Measurements from ENCODE around the gene PXDN. TPM values are rescaled to one million over a fixed set of nuclear protein-coding genes. Genes with fewer than 3 reads are reported as not detected.
"Not testable (repeated sequence)": the region's sequence is repeated elsewhere in the genome, so short reads cannot be mapped to it uniquely, and the experiment has no call there.

The PXDN gene
- total RNA-seq, 6 experiments from 2014 or later, result 283 to 403 (median 323) TPM

GRCh38 chr2:1682181-1682440, 62.2 kb downstream of the PXDN start:
- no peak overlapping the region for H3K27ac Mint-ChIP-seq

GRCh38 chr2:1681323-1682180, 62.8 kb downstream of the PXDN start:
- peaks cover 3% of the 10 kb centered on the region; the same call in 1 of the 2 replicates for H3K27me3 Mint-ChIP-seq (ENCODE audit: insufficient read depth)
- peak overlapping the region; percentile 21; the same call in 1 of the 2 replicates for H3K27ac Mint-ChIP-seq
- no peaks in the 10 kb centered on the region for H3K9me3 Mint-ChIP-seq
- no peak for DNase-seq
- no peak for TF ChIP-seq CTCF (IDR thresholded peaks at IDR 0.05)
- peaks cover 24% of the 10 kb centered on the region for H3K36me3 Mint-ChIP-seq (ENCODE audit: low read depth)
- peaks cover 29% of the 10 kb centered on the region for H3K4me1 Mint-ChIP-seq (ENCODE audit: low read depth)
- no peak overlapping the region for H3K4me3 Mint-ChIP-seq

More at GRCh38 chr2:1682181-1682440, 62.2 kb downstream of the PXDN start:
- DNase-seq, result no peak
- Mint-ChIP-seq H3K4me1 (ENCODE audit: low read depth) (peaks cover 35% of the 10 kb centered on the region), H3K36me3 (ENCODE audit: low read depth) (peaks cover 30% of the 10 kb centered on the region), H3K27me3 (ENCODE audit: insufficient read depth) (peaks cover 3% of the 10 kb centered on the region; the same call in 1 of the 2 replicates), H3K4me3 (no peak overlapping the region), H3K9me3 (no peaks in the 10 kb centered on the region)
- no peak for TF ChIP-seq CTCF (IDR thresholded peaks at IDR 0.05)

GRCh38 chr2:1681017-1681318, 63.3 kb downstream of the PXDN start:
- peaks cover 27% of the 10 kb centered on the region for H3K4me1 Mint-ChIP-seq (ENCODE audit: low read depth)
- no peak overlapping the region for H3K4me3 Mint-ChIP-seq
- no peak for TF ChIP-seq CTCF (IDR thresholded peaks at IDR 0.05)
- H3K27me3 Mint-ChIP-seq (ENCODE audit: insufficient read depth), result peaks cover 3% of the 10 kb centered on the region; the same call in 1 of the 2 replicates
- H3K9me3 Mint-ChIP-seq, result no peaks in the 10 kb centered on the region
- DNase-seq, result no peak
- H3K27ac Mint-ChIP-seq, result peak overlapping the region; percentile 21; the same call in 1 of the 2 replicates
- peaks cover 24% of the 10 kb centered on the region for H3K36me3 Mint-ChIP-seq (ENCODE audit: low read depth)

- Mint-ChIP-seq H3K4me3 (no peak overlapping the region), H3K27me3 (ENCODE audit: insufficient read depth) (peaks cover 3% of the 10 kb centered on the region; the same call in 1 of the 2 replicates), H3K27ac (no peak overlapping the region), H3K9me3 (no peaks in the 10 kb centered on the region), H3K4me1 (ENCODE audit: low read depth) (peaks cover 27% of the 10 kb centered on the region), H3K36me3 (ENCODE audit: low read depth) (peaks cover 29% of the 10 kb centered on the region)
- no peak for TF ChIP-seq CTCF (IDR thresholded peaks at IDR 0.05)
- no peak for DNase-seq
Measured at GRCh38 chr2:1680222-1681016, 63.9 kb downstream of the PXDN start.

GRCh38 chr2:1679488-1680039, 64.8 kb downstream of the PXDN start:
- not testable (repeated sequence) for H3K27ac Mint-ChIP-seq; H3K27me3 Mint-ChIP-seq (ENCODE audit: insufficient read depth); H3K4me3 Mint-ChIP-seq; DNase-seq; H3K9me3 Mint-ChIP-seq
- peaks cover 22% of the 10 kb centered on the region for H3K4me1 Mint-ChIP-seq (ENCODE audit: low read depth)
- H3K36me3 Mint-ChIP-seq (ENCODE audit: low read depth), result peaks cover 28% of the 10 kb centered on the region

- not testable (repeated sequence) for DNase-seq; H3K4me3 Mint-ChIP-seq; H3K27ac Mint-ChIP-seq; H3K27me3 Mint-ChIP-seq (ENCODE audit: insufficient read depth); H3K9me3 Mint-ChIP-seq
- Mint-ChIP-seq H3K4me1 (ENCODE audit: low read depth) (peaks cover 17% of the 10 kb centered on the region), H3K36me3 (ENCODE audit: low read depth) (peaks cover 24% of the 10 kb centered on the region)
Measured at GRCh38 chr2:1679065-1679464, 65.2 kb downstream of the PXDN start.

Data from HFFc6 (cell line).